LNCAP (cell line): ENCODE data around the gene BUD13.

Experiments used
- CTCF ChIP-seq: fragments of 450-650 bp; IDR thresholded peaks from 2 replicates; pipeline ENCODE4 v1.5.1; 2017; ENCODE audit warnings: mild to moderate bottlenecking

BUD13 gene

DNA sequence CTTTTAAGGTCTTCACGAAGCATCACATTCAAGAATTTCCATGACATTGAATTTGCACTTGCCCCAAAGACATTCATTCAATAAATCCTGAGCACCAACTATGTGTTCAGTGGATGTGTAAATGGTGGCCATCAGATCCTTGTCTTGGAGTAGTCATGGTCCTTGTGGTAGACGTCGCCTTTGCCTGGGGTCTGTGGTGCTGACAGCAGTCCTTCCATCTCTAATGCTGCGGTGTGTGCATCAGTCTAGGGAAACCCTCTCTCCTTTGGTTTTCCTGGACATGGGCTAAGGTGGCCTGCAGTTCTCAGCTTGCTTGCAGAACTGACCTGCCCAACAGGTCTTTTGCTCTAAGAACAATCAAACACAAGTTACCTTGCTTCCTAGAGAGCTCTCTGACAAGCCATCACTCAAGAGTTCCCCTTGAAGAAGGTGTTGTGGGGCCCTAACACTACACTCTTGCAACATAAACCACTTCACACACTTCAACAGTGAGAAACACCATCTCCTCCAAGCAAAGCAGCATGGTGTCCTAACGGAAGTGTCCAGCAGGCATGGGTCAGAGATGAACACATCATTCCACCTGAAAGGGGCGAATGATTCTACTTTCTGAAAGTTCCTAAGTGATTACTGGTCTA, 72.1 kb downstream of the BUD13 start:
- TF ChIP-seq CTCF, result no peak
